Natural killer cell treated with Interleukin-12 subunit alpha and Interleukin-12 subunit beta and Interleukin-15 and Interleukin-18, amount 100 ng/mL, for 72 hours (primary cell): ENCODE results near the gene ANKRD12. TPM values are rescaled to one million over a fixed set of nuclear protein-coding genes. Genes with fewer than 3 reads are reported as not detected.

Experiments used
- ATAC-seq, 2 donors: fragments of 150-1000 bp; cut with Tn5 transposase in 1 of 2; sonication (Bioruptor Pico), chemical (Tn5 transposase) in 1 of 2; 2 replicates each; pipeline ENCODE4 v1.10.0; 2021
- DNase-seq: peaks from one replicate; pipeline ENCODE4 v3.0.0; 2022; ENCODE audit warnings: low spot score
- H3K27ac Mint-ChIP-seq, 2 donors: 1 replicate in 1 of 2; 2 replicates in 1 of 2; pipeline ENCODE4 v1.8.0; 2022; ENCODE audit warnings: mixed read lengths in 2 of 2, mild to moderate bottlenecking in 1 of 2, moderate library complexity in 1 of 2
- H3K27me3 Mint-ChIP-seq, 2 donors: 1 replicate in 1 of 2; 2 replicates in 1 of 2; pipeline ENCODE4 v1.8.0; 2022; ENCODE audit warnings: mixed read lengths in 2 of 2
- H3K36me3 Mint-ChIP-seq: one replicate; pipeline ENCODE4 v1.8.0; 2022; ENCODE audit warnings: mixed read lengths
- H3K4me1 Mint-ChIP-seq, 2 donors: 1 replicate in 1 of 2; 2 replicates in 1 of 2; pipeline ENCODE4 v1.8.0; 2022; ENCODE audit warnings: low read depth in 2 of 2, mixed read lengths in 2 of 2, mild to moderate bottlenecking in 1 of 2
- H3K4me3 Mint-ChIP-seq: one replicate; pipeline ENCODE4 v1.8.0; 2022; ENCODE audit warnings: mixed read lengths
- H3K9me3 Mint-ChIP-seq: 2 replicates; pipeline ENCODE4 v1.8.0; 2022; ENCODE audit warnings: mixed read lengths
- total RNA-seq, 2 donors: library from RNA; stranded (reverse); gene quantifications; one replicate each; pipeline ENCODE4 v1.2.3, GENCODE V29; 2022

ANKRD12 gene
- total RNA-seq, 2 donors from 2014 or later = 133 to 174 TPM

GRCh38 chr18:9290156-9290555 lies 153.6 kb downstream of the ANKRD12 start:
- H3K36me3 Mint-ChIP-seq = peaks cover 8% of the 10 kb centered on the region
- H3K4me1 Mint-ChIP-seq = no peaks in the 10 kb centered on the region
- no peaks in the 10 kb centered on the region for H3K27me3 Mint-ChIP-seq
- H3K4me3 Mint-ChIP-seq = no peak overlapping the region
- ATAC-seq (no peak), DNase-seq (no peak)
- no peak overlapping the region for H3K27ac Mint-ChIP-seq
- peaks cover 6% of the 10 kb centered on the region for H3K9me3 Mint-ChIP-seq

- Mint-ChIP-seq H3K4me1 (no peaks in the 10 kb centered on the region), H3K27ac (no peak overlapping the region), H3K27me3 (no peaks in the 10 kb centered on the region), H3K9me3 (peaks cover 6% of the 10 kb centered on the region), H3K36me3 (peaks cover 8% of the 10 kb centered on the region), H3K4me3 (no peak overlapping the region)
- no peak for DNase-seq
- no peak for ATAC-seq
Observed at GRCh38 chr18:9292047-9292446, 155.5 kb downstream of the ANKRD12 start.

GRCh38 chr18:9293948-9294347 lies 157.4 kb downstream of the ANKRD12 start:
- Mint-ChIP-seq H3K27ac (no peak overlapping the region), H3K9me3 (peaks cover 6% of the 10 kb centered on the region), H3K4me3 (no peak overlapping the region), H3K27me3 (peaks cover 0 to under 1% of the 10 kb centered on the region in 2 donors), H3K36me3 (peaks cover 9% of the 10 kb centered on the region), H3K4me1 (no peaks in the 10 kb centered on the region)
- ATAC-seq (no peak), DNase-seq (no peak)

GRCh38 chr18:9296233-9297006 lies 159.8 kb downstream of the ANKRD12 start:
- no peak overlapping the region for H3K4me3 Mint-ChIP-seq
- no peaks in the 10 kb centered on the region for H3K4me1 Mint-ChIP-seq
- H3K9me3 Mint-ChIP-seq = peaks cover 6% of the 10 kb centered on the region
- ATAC-seq (peak in 1 of 2 donors; percentile 45), DNase-seq (no peak)
- peaks cover 12% of the 10 kb centered on the region for H3K36me3 Mint-ChIP-seq
- peaks cover 0 to 3% of the 10 kb centered on the region in 2 donors for H3K27me3 Mint-ChIP-seq
- H3K27ac Mint-ChIP-seq = no peak overlapping the region

- peak in 1 of 2 donors; percentile 45 for ATAC-seq
- H3K27me3 Mint-ChIP-seq = peaks cover 3 to 4% of the 10 kb centered on the region in 2 donors
- peaks cover 14% of the 10 kb centered on the region for H3K36me3 Mint-ChIP-seq
Observed at GRCh38 chr18:9297007-9297393, 160.4 kb downstream of the ANKRD12 start.

GRCh38 chr18:9304388-9305070 lies 167.9 kb downstream of the ANKRD12 start:
- Mint-ChIP-seq H3K9me3 (peaks cover 30% of the 10 kb centered on the region), H3K27ac (no peak overlapping the region), H3K4me3 (no peak overlapping the region), H3K36me3 (peaks cover 47% of the 10 kb centered on the region), H3K4me1 (no peaks in the 10 kb centered on the region), H3K27me3 (peaks cover 21 to 48% of the 10 kb centered on the region in 2 donors)
- no peak for DNase-seq
- no peak for ATAC-seq

More at GRCh38 chr18:9297007-9297393, 160.4 kb downstream of the ANKRD12 start:
- Mint-ChIP-seq H3K9me3 (peaks cover 6% of the 10 kb centered on the region), H3K4me1 (no peaks in the 10 kb centered on the region), H3K4me3 (no peak overlapping the region), H3K27ac (no peak overlapping the region)
- DNase-seq = no peak

GRCh38 chr18:9319333-9319732 lies 182.8 kb downstream of the ANKRD12 start:
- ATAC-seq (no peak), DNase-seq (no peak)
- Mint-ChIP-seq H3K9me3 (peaks cover 3% of the 10 kb centered on the region), H3K4me3 (no peak overlapping the region), H3K27ac (no peak overlapping the region), H3K4me1 (no peaks in the 10 kb centered on the region), H3K36me3 (peaks cover 5% of the 10 kb centered on the region), H3K27me3 (peaks cover 33 to 42% of the 10 kb centered on the region in 2 donors)

GRCh38 chr18:9321017-9321452 lies 184.5 kb downstream of the ANKRD12 start:
- no peak overlapping the region for H3K4me3 Mint-ChIP-seq
- H3K36me3 Mint-ChIP-seq = peaks cover 5% of the 10 kb centered on the region
- peaks cover 33 to 44% of the 10 kb centered on the region in 2 donors for H3K27me3 Mint-ChIP-seq
- no peak overlapping the region for H3K27ac Mint-ChIP-seq
- peaks cover 3% of the 10 kb centered on the region for H3K9me3 Mint-ChIP-seq
- no peak for ATAC-seq
- DNase-seq = no peak
- H3K4me1 Mint-ChIP-seq = no peaks in the 10 kb centered on the region

GRCh38 chr18:9321736-9322135 lies 185.2 kb downstream of the ANKRD12 start:
- ATAC-seq = no peak
- no peak overlapping the region for H3K27ac Mint-ChIP-seq
- no peak for DNase-seq
- peaks cover 39 to 51% of the 10 kb centered on the region in 2 donors for H3K27me3 Mint-ChIP-seq
- peaks cover 5% of the 10 kb centered on the region for H3K36me3 Mint-ChIP-seq
- H3K4me3 Mint-ChIP-seq = no peak overlapping the region
- H3K4me1 Mint-ChIP-seq = peaks cover 0 to 4% of the 10 kb centered on the region in 2 donors
- peaks cover 3% of the 10 kb centered on the region for H3K9me3 Mint-ChIP-seq

- Mint-ChIP-seq H3K9me3 (peaks cover 3% of the 10 kb centered on the region), H3K27me3 (peaks cover 39 to 51% of the 10 kb centered on the region in 2 donors), H3K4me1 (peaks cover 0 to 5% of the 10 kb centered on the region in 2 donors), H3K4me3 (no peak overlapping the region), H3K27ac (no peak overlapping the region), H3K36me3 (peaks cover 5% of the 10 kb centered on the region)
- DNase-seq (no peak), ATAC-seq (no peak)
Observed at GRCh38 chr18:9322744-9323143, 186.2 kb downstream of the ANKRD12 start.

GRCh38 chr18:9323750-9324445 lies 187.3 kb downstream of the ANKRD12 start:
- H3K4me1 Mint-ChIP-seq = peaks cover 0 to 5% of the 10 kb centered on the region in 2 donors
- no peak for ATAC-seq
- no peak overlapping the region for H3K4me3 Mint-ChIP-seq
- peaks cover 8% of the 10 kb centered on the region for H3K36me3 Mint-ChIP-seq
- H3K9me3 Mint-ChIP-seq = peaks cover 3% of the 10 kb centered on the region
- no peak for DNase-seq
- peaks cover 40 to 49% of the 10 kb centered on the region in 2 donors for H3K27me3 Mint-ChIP-seq
- no peak overlapping the region for H3K27ac Mint-ChIP-seq

- Mint-ChIP-seq H3K36me3 (peaks cover 8% of the 10 kb centered on the region), H3K27me3 (peaks cover 43 to 55% of the 10 kb centered on the region in 2 donors), H3K9me3 (peaks cover 3% of the 10 kb centered on the region), H3K27ac (no peak overlapping the region), H3K4me1 (peaks cover 0 to 5% of the 10 kb centered on the region in 2 donors), H3K4me3 (no peak overlapping the region)
- DNase-seq = no peak
- ATAC-seq = no peak
Observed at GRCh38 chr18:9325716-9326115, 189.1 kb downstream of the ANKRD12 start.

- Mint-ChIP-seq H3K4me3 (no peak overlapping the region), H3K9me3 (no peaks in the 10 kb centered on the region), H3K36me3 (peaks cover 4% of the 10 kb centered on the region), H3K4me1 (peaks cover 1 to 5% of the 10 kb centered on the region in 2 donors), H3K27me3 (peaks cover 24 to 27% of the 10 kb centered on the region in 2 donors), H3K27ac (no peak overlapping the region)
- ATAC-seq = no peak
- DNase-seq = no peak
Observed at GRCh38 chr18:9328776-9329175, 192.2 kb downstream of the ANKRD12 start.
